NOMO-1 treated with dmso at 0.1 percent for 144 hours (cell line): Measurements from ENCODE around the gene SBK1.

Experiments used
- DNase-seq: peaks from one replicate; lab custom pipeline; 2025; ENCODE audit not compliant: unreplicated experiment; lab: John Stamatoyannopoulos, UW

The SBK1 gene

GRCh38 chr16:28280881-28281836 is 11.2 kb upstream of the SBK1 start:
- DNase-seq = no peak

- DNase-seq = no peak
These were observed 10.3 kb upstream of the SBK1 start for GRCh38 chr16:28282045-28282444.

- DNase-seq = no peak
These were observed 9.2 kb upstream of the SBK1 start for GRCh38 chr16:28283173-28283572.

GRCh38 chr16:28283798-28284577 is 8.3 kb upstream of the SBK1 start:
- no peak for DNase-seq

- DNase-seq = no peak
These were observed 6.7 kb upstream of the SBK1 start for GRCh38 chr16:28285649-28286048.

GRCh38 chr16:28288114-28288513 is 4.2 kb upstream of the SBK1 start:
- no peak for DNase-seq

- DNase-seq = no peak
These were observed 3.3 kb upstream of the SBK1 start for GRCh38 chr16:28289048-28289447.

GRCh38 chr16:28289939-28290858 is 2.1 kb upstream of the SBK1 start:
- DNase-seq = no peak

- DNase-seq = no peak
These were observed 1.5 kb upstream of the SBK1 start for GRCh38 chr16:28290859-28291254.

- no peak for DNase-seq
These were observed 641 bp downstream of the SBK1 start for GRCh38 chr16:28292731-28293600.

GRCh38 chr16:28293601-28293960 is 1.3 kb downstream of the SBK1 start:
- DNase-seq = no peak

- DNase-seq = no peak
These were observed 1.9 kb downstream of the SBK1 start for GRCh38 chr16:28294201-28294600.

- DNase-seq = no peak
These were observed 3.0 kb downstream of the SBK1 start for GRCh38 chr16:28295276-28295675.

- no peak for DNase-seq
These were observed 5.0 kb downstream of the SBK1 start for GRCh38 chr16:28297308-28297707.

- no peak for DNase-seq
These were observed 5.6 kb downstream of the SBK1 start for GRCh38 chr16:28297784-28298510.

- no peak for DNase-seq
These were observed 6.2 kb downstream of the SBK1 start for GRCh38 chr16:28298511-28298878.

- no peak for DNase-seq
These were observed 8.0 kb downstream of the SBK1 start for GRCh38 chr16:28300327-28300726.

- no peak for DNase-seq
These were observed 8.8 kb downstream of the SBK1 start for GRCh38 chr16:28301154-28301553.

GRCh38 chr16:28301620-28302019 is 9.3 kb downstream of the SBK1 start:
- no peak for DNase-seq

GRCh38 chr16:28303132-28303531 is 10.8 kb downstream of the SBK1 start:
- no peak for DNase-seq
